ENCODE measurements around the gene COL1A1.

Gene COL1A1

DNA sequence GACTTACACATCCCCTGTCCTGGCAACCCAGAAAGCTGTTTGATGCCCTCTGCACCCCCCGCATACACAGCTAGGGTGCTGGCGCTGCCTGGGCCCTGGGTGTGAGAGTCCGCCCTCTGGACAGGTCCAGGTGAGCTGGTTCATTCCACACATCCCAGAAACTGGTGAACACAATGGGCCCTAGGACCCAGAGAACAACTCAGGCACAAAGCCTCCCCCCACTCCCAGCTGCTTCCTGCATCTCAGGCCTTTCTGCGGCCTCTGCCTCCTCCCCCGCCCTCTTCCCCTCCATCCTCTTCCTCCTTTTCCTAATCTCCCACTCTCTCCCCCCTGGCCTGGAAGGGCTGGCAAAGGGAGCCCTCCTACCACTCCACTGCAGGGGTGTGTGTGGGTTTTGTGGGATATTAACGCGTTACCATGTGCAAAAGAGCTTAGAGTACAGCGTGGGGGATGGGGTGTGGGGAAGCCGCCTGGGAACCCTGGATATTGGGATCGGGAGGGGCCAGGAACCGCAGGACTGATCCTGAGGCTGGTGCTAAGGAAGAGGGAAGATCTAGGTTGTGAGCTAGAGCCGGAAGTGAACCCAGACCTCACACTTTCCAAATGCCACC lies 49.4 kb downstream of the COL1A1 start:
- TF ChIP-seq, protein P1, sequence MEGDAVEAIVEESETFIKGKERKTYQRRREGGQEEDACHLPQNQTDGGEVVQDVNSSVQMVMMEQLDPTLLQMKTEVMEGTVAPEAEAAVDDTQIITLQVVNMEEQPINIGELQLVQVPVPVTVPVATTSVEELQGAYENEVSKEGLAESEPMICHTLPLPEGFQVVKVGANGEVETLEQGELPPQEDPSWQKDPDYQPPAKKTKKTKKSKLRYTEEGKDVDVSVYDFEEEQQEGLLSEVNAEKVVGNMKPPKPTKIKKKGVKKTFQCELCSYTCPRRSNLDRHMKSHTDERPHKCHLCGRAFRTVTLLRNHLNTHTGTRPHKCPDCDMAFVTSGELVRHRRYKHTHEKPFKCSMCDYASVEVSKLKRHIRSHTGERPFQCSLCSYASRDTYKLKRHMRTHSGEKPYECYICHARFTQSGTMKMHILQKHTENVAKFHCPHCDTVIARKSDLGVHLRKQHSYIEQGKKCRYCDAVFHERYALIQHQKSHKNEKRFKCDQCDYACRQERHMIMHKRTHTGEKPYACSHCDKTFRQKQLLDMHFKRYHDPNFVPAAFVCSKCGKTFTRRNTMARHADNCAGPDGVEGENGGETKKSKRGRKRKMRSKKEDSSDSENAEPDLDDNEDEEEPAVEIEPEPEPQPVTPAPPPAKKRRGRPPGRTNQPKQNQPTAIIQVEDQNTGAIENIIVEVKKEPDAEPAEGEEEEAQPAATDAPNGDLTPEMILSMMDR (IDR thresholded peaks at IDR 0.05; ENCODE audit: insufficient read depth, missing control alignments): no peak
- FAIRE-seq (no peak), DNase-seq (ENCODE audit: insufficient read length, low spot score) (peak; percentile 83)

DNA sequence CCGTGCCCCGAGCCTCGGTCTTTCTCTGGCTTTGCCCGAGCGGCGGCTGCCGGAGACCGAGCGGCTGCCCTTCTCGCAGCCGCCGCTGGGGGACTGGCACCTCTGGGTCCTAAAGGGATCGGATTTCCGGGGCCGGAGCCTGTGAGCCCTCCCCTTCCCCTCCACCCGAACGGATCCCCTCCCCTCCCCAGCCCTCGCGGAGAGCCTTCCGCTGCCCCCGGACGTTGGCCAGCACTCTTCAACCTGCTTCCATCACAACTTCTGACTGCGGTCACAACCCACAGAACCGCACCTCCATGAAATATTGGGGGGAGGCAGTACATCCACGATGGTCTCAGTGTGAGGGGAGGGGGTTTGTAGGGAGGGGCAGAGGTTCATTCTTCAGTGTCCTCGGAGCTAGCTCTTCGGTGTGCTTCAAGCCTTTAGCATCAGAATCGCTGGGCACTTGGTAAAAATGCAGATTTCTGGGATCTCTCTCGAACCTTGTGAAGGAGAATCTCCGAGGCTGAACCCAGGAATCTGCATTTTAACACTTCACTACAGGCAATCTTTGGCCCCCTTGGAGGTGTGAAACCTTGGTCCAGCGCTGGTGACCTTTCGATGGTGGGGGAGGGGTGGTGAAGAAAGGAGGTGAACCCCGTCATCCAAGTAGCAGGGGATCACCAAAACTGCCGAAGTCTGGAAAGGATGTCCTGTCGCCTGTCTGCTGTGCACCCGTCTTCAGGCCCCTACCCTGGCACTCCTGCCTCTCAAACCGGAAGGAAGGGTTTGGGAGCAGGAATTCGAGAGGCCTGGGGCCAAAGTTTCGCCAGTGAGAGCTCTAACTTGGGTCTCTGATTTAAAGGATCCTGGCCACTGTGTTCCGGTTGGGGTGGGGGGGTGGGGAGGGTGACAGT lies 50.1 kb downstream of the COL1A1 start:
- DNase-seq (ENCODE audit: insufficient read length, low spot score): peak; percentile 95
- TF ChIP-seq, protein P1 (IDR thresholded peaks at IDR 0.05; ENCODE audit: insufficient read depth, missing control alignments): peak; percentile 26
- no peak for FAIRE-seq

DNA sequence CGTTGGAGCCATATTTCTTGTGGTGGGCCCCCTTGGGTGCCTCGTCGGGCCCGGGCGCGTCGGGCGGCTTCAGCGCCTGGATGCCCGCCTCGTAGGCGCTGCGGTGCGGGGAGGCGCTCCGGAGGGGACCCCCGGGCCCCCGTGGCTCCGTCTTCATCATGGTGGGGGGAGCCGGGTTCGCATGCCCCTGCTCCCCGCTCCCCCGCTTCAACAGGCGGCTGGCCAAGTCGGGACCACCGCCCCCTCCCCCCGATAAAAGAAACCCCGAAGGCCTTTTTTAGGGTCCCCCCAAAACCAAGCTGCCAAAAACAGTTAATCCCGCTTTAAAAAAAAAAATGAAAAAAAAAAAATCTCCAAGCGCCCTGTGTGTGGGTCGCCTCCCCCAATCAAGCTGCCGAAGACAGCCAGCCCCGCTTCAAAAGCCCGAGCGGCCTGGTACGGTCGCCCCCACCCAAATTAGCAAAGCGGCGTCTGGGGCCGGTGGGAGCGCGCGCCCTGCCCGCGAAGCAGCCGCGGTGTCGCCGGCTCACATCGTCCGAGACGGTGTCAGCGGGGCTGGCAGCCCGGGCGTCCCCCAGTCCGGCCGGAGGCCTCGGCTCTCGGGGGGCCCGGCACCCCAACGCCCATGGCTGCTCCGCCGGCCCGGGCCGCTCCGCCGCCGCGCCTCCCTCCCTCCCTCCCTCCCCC lies 50.9 kb downstream of the COL1A1 start, which contains the start of gene PPP1R9B:
Gene PPP1R9B, minus strand, starts transcription at position 324 of the 687 bp plus-strand sequence. Its CDS starts 164 bp downstream, at position 160.
- TF ChIP-seq, protein P1 (IDR thresholded peaks at IDR 0.05; ENCODE audit: insufficient read depth, missing control alignments): no peak
- DNase-seq (ENCODE audit: insufficient read length, low spot score): no peak
- FAIRE-seq: no peak

DNA sequence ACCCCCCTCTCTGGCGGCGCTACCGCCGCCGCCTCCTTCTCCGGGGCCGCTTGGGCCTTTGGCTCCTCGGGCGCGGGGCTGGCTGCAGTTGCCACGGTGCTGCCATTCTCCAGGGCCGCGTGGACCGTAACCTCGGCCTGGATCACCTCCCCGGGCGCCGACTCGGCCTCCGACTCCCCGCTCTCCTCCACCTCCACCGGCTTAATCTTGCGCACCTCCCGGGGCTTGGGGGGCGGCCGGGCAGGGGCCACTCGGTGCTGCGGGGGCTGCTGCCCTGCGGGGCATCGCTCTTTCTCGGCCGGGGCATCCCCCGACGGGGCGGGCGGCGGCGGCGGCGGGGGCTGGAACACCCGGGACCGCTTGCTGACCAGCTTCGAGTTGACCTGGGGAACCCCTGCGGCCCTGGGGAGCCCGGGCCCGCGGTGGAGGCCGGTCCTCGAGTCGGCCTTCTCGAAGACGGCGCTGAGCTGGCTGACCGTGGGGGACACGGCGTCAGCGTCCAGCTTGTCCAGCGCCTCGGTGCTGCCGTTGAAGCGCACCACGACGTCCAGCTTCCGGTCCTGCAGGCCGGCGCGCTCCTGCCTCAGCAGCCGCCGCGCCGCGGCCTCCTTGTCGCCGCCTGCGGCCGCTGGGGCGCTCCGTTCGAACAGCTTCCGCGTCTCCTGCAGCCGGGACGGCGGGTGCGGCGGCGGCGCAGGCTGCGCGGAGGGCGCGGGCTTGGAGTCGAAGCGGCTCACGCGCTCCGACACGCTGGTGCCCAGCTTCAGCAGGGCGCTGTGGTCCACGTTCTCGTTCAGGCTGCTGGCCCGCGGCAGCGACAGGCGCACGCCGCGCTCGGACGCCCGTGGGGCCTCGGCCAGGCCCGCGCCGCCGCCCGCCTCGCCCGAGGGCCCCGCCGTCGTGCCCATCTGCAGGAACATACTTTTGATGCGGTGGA lies 51.7 kb downstream of the COL1A1 start:
- TF ChIP-seq, protein P1 (IDR thresholded peaks at IDR 0.05; ENCODE audit: insufficient read depth, missing control alignments): no peak
- no peak for FAIRE-seq
- DNase-seq (ENCODE audit: insufficient read length, low spot score): no peak

DNA sequence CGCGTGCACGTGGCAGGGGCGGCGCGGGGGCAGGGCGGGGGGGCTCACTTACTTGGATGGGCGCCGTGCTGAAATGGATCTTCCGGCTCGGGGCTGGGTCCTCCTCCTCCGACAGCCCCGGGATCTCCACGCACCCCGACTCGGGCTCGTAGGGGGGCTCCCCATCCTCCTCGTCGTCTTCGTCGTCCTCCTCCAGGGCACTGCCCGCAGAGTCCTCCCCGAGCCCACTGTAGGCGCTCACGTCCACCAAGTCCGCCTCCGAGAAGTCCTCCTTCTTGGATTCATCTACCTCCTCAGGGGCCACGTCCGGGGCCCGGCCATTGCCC lies 52.4 kb downstream of the COL1A1 start:
- FAIRE-seq (no peak), DNase-seq (ENCODE audit: insufficient read length, low spot score) (no peak)
- TF ChIP-seq, protein P1 (IDR thresholded peaks at IDR 0.05; ENCODE audit: insufficient read depth, missing control alignments): no peak

DNA sequence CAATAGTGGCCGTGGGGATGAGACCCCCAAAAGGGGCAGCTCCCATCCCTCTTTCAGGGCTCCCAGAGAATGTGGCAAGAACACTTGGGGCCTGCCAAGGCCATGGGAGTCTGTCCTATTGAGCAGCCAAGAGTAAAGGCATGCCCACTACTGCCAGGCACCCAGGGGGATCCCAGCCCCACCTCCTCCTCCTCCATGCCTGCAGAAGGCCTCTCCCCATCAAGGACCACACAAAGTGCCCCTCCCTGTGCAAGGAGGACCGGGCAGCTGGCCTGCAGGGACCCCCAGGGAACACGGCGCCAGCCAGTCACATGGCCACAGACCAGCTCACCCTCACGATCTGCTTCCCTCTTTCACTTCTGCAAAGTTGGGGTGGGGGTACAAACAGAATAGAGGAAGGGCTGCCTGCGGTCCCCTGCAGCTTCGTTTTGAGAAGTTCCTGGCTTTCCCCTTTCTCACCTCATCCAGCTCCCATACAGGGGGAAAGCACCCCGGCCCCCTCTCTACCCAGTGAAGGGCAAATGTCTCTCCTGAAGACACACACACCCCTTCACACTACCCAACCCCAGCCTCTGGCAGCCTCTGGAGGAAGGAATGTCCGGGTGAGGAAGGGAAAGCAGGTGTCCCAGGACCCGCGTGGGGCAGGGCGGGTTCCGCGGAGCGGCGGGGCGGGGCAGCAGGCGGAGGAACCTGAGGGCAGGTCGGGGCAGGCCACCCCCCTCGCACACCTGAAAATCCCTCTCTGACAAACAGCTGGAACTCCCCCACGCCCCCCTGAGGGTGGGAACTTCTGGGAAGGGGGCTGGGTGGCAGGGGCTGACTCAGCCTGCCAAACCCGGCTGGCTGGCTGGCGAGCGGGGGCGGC lies 53.0 kb downstream of the COL1A1 start:
- FAIRE-seq: no peak
- no peak for DNase-seq (ENCODE audit: insufficient read length, low spot score)
- TF ChIP-seq, protein P1 (IDR thresholded peaks at IDR 0.05; ENCODE audit: insufficient read depth, missing control alignments): no peak

Measured in D721Med (cell line).